ENCODE measurements around the gene PLXNB1.

The PLXNB1 gene

DNA sequence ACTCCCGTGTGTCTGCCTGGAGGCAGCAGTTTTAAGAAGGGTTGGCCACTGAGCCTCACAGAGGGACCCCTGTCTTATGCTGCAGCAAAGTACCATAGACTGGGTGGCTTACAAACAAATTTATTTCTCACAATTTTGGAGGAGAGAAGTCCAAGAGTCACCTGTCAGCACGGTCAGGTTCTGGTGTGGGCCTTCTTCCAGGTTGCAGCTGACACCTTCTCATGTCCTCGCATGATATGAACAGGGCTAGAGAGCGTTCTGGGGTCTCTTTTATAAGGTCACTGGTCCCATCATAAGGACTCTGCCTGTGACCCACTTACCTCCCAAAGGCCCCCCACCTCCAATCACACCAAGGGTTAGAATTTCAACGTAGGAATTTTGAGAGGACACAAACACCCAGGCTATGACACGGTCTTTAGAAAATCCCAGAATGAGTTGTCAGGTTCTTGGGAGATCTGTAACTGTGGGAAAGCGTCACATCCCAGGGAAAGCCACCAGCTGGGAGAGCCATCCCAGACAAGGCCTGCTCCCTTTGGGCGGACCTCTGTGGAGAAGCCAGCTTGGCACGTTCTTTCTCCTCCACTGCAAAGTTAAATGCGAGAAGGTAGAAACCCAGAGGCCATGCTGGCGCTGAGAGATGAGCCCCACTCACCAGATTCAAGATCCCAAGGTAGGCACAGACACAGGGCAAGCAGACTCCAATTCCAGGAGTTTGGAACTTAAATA lies 58.1 kb downstream of the PLXNB1 start, which contains the start of gene FBXW12:
TSS of gene FBXW12 (plus strand) at position 569 of the 726 bp plus-strand sequence. CDS start 549 bp downstream, outside the sequence.
- TF ChIP-seq, protein P1, sequence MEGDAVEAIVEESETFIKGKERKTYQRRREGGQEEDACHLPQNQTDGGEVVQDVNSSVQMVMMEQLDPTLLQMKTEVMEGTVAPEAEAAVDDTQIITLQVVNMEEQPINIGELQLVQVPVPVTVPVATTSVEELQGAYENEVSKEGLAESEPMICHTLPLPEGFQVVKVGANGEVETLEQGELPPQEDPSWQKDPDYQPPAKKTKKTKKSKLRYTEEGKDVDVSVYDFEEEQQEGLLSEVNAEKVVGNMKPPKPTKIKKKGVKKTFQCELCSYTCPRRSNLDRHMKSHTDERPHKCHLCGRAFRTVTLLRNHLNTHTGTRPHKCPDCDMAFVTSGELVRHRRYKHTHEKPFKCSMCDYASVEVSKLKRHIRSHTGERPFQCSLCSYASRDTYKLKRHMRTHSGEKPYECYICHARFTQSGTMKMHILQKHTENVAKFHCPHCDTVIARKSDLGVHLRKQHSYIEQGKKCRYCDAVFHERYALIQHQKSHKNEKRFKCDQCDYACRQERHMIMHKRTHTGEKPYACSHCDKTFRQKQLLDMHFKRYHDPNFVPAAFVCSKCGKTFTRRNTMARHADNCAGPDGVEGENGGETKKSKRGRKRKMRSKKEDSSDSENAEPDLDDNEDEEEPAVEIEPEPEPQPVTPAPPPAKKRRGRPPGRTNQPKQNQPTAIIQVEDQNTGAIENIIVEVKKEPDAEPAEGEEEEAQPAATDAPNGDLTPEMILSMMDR (IDR thresholded peaks at IDR 0.05; ENCODE audit: control insufficient read depth, extremely low read depth, insufficient read depth) = no peak
- no peak for DNase-seq (ENCODE audit: low read depth)
- no peak within 1 kb of the TSS for H3K4me3 ChIP-seq (ENCODE audit: low read depth, low read length)

DNA sequence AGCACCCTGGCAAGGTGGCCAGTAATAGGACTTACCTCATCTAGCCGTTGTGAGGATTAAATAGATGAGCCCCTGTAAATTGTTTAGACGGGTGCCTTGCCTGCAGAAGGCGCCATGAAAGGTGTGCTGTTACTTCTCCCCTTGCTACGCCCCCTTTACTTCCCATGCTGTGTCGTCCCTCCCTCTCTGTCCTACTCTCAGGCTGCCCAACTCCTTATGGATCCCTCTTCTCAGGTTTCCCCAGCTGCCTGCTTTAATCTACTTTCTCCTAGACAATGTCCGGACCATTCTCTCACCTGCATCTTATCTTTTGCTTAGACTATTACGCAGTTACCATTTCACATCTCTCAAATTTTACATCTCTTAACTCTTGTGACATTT lies 59.6 kb downstream of the PLXNB1 start:
- no peak overlapping the region for H3K4me3 ChIP-seq (ENCODE audit: low read depth, low read length)
- DNase-seq (ENCODE audit: low read depth) = no peak
- TF ChIP-seq, protein P1 (IDR thresholded peaks at IDR 0.05; ENCODE audit: control insufficient read depth, extremely low read depth, insufficient read depth) = no peak

DNA sequence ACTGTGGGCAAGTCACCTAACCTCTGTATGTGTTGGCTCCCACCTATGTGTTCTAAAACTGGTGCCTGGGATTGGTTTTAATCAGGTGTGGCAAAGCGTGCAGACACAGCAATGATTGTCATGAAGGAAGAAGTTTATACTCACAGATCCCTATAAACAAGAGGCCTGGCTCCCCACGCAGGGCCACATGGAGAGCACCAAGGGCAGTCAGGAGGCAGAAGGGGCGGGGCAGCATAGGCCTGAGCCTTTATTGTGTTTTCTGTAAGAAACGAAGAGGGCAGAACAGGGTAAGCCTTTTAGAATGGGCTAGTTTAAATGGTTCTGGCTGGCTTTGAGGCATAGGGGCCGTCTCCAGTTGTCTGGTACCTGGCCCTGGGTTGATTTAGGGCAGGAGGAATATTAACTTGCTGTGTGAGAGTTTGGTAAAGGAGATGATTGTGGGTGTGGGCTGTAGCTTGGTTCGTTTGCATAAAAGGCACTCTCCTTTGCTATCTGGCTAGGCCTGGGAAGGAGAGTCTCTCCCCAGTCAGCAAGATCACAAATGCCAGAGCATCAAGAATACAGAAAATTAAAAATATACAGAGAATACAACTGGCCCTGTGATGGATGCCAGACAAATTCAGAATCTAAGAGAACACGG lies 60.1 kb downstream of the PLXNB1 start:
- no peak overlapping the region for H3K4me3 ChIP-seq (ENCODE audit: low read depth, low read length)
- TF ChIP-seq, protein P1 (IDR thresholded peaks at IDR 0.05; ENCODE audit: control insufficient read depth, extremely low read depth, insufficient read depth) = no peak
- DNase-seq (ENCODE audit: low read depth) = no peak

DNA sequence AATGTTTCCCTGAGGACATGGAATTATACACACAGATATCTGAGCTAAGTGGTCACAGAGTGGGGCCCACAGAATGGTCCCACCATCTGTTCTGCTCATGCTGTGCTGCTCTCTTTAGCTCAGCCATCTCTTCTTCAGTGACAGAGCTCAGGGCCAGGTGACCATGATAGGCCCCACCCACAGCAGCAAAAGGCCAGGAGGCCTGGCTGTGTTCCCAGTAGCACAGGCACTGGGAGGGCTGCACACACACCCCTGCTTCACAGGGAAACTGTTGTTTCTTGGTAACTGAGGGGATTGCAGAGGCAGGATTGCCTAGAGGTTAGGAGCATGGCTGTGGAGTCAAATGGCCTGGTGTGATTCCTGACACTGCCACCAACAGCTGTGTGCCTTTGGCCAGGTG lies 62.7 kb downstream of the PLXNB1 start:
- H3K4me3 ChIP-seq (ENCODE audit: low read depth, low read length) = no peak overlapping the region
- no peak for DNase-seq (ENCODE audit: low read depth)
- TF ChIP-seq, protein P1 (IDR thresholded peaks at IDR 0.05; ENCODE audit: control insufficient read depth, extremely low read depth, insufficient read depth) = no peak

DNA sequence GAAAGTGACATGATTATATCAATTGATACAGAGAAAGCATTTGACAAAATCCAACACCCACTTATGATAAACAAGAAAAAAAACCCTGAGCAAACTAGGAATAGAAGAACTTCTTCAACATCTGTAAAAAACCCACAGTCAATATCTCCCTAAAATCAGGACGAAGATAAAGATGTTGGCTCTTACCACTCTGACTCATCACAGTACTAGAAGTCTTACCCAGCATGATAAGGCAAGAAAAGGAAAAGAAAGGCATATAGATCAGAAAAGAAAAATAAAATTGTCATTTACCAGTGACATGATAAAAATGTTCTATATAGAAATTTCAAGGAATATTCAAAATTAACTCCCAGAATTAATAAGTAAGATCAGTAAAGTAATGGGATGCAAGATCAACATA lies 65.0 kb downstream of the PLXNB1 start:
- no peak for DNase-seq (ENCODE audit: low read depth)
- TF ChIP-seq, protein P1 (IDR thresholded peaks at IDR 0.05; ENCODE audit: control insufficient read depth, extremely low read depth, insufficient read depth) = no peak
- no peak overlapping the region for H3K4me3 ChIP-seq (ENCODE audit: low read depth, low read length)

DNA sequence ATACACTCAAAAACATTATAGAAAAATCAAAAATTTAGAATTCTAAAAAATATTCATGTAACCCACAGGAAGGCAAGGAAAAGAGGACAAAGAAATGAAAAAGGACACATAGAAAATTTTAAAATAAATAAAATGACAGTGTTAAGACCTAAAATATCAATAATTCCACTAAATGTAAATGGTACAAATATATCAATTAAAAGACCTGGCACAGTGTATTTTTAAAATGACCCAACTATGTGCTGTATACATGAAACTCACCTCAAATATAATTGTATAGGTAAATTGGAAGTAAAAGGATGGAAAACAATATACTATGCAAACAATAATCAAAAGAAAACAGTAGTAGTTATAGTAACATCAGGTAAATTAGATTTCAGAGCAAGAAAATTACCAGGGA lies 68.0 kb downstream of the PLXNB1 start:
- TF ChIP-seq, protein P1 (IDR thresholded peaks at IDR 0.05; ENCODE audit: control insufficient read depth, extremely low read depth, insufficient read depth) = no peak
- DNase-seq (ENCODE audit: low read depth) = no peak
- no peak overlapping the region for H3K4me3 ChIP-seq (ENCODE audit: low read depth, low read length)

Measured in LNCaP clone FGC (cell line).